Ecto neural progenitor cell (in vitro differentiated cells): ENCODE results near the gene CACNB4.
"Not testable (repeated sequence)": the region's sequence is repeated elsewhere in the genome, so short reads cannot be mapped to it uniquely, and the experiment has no call there.

Source experiments
- DNase-seq: peaks from one replicate; pipeline ENCODE4 v3.0.0-alpha.2; 2018; ENCODE audit warnings: low spot score

CACNB4 gene

DNA sequence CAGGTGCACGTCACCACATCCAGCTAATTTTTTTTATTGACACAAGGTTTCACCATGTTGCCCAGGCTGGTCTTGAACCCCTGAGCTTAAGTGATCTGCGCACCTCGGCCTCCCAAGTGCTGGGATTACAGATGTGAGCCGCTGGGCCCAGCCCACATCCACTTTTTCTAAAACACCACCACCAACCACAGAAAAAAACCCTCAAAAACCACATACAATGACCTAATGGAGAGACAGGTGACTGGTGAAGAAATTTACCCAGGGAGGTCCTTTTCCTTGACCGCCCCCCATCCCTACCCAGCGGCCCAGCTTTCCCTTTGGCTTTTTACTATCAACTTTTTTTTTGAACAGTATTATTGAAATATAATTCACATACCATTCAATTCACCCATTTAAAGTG lies 47.9 kb downstream of the CACNB4 start:
- no peak for DNase-seq

DNA sequence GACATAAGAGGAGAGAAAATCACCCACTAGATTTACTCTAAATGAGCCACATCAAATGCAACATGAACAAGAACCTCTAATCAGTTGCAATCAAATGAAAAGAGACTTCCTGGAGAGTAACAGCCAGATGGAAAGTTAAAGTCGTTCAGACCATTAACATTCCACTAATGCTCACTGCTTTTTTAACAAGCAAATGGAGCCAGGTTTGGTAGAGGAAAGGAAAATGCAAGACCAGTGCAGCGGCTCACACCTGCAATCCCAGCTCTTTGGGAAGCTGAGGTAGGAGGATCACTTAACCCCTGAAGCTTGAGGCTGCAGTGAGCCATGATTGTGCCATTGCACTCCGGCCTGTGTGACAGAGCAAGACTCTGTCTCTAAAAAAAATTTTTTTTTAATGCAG lies 48.5 kb downstream of the CACNB4 start:
- no peak for DNase-seq

- DNase-seq = no peak
Observed at GRCh38 chr2:152049541-152049940, 49.3 kb downstream of the CACNB4 start.

DNA sequence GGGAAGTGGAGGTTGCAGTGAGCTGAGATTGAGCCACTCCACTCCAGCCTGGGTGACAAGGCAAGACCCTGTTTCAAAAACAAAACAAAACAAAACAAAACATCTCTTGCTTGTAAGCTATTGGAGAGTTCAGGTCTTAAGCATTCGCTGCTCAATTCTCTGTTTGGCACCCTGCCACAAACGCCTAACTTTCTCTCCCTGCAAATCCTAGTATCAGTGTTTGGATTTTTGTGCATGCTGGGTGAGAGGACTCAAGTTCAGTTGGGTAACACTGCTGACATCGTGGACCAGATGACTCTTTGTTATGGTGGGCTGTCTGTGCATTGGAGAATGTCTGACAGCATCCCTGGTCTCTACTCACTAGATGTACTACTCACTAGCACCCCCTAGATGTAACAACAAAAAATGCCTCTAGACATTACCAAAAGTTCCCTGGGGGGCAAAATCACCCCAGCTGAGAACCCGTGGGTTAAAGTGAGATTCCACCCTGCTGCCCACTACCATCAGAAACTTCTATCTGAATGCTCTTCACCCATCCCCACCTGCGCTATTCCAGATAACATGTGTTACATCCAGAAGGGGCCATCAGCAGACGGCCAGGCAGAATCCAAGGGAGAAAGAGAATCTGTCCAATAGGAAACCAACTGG lies 50.9 kb downstream of the CACNB4 start:
- no peak for DNase-seq

DNA sequence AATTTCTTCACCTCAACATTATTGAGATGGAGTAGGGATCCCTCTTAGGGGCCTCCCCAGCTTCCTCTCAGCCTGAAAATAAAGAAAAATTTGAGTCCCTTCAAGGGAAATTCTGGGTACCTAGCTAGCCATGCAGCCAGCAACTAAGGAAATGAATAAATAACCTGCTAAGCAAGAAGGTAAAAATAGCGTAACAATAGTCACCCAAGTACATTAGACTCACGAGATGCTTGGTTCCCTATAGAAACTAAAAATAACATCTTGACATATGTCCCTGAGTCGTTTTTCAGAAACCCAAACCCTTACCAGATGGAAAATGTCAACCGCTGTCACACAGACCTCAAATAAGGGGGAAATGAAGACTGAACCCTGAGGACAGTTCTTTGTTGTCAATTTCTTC lies 51.9 kb downstream of the CACNB4 start:
- no peak for DNase-seq

- DNase-seq = peak; percentile 56
Observed at GRCh38 chr2:152042636-152043615, 55.9 kb downstream of the CACNB4 start.

DNA sequence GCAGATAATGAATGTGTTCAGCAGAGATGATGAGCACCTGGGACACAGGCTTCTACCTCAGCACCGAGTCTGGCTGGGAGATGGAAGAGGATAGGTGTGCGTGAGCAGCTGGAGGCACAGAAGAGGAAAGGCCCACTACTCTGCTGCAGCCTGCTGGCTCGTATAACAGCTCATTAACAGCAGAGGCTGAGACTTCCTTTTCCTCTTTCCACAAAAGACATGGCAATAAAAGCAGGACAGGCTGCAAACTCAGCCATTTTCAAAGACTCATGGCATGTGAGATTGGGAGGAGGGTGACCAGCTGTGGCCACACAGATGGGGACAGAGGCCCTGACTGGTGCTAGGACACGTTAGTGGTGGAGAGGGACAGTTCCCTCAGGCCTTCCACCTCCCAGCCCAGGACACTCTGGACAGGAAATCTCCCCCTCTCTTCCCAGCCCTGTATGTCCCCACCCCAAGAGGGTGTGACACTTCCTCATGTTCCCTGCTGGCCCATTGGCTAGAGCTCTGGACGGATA lies 60.3 kb downstream of the CACNB4 start:
- DNase-seq = no peak

DNA sequence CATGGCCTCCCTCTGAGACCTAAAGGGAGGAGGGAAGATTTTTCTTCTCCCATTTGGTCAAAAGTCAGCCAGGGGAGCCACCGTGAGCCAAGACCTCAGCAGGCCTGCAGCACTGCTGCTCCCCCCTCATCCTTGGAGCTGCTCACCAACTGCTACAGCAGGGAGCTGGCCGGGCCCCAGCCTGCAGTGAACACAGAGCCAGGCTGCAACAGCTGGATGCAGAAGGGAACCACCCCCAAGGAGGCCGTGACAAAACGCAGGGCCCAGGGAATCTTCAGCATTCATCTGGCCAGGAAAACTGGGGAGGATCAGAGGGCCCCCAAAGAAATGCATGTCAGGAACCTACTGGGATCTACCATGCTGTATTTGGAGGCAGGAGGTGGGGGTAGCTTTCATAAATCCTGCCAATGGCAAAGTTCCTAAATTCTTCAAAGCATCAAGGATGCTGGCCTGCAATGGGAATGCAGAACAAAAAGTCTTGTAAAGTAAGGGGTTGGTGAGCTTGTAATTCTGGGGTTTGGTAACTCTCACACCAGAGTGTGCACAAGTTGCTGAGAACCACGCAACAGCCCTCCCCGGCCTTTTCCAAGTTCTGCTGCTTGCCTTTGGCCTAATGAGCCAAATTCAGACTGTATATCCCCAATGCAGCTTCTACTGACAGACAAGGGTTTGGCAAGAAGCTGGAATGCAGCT lies 61.0 kb downstream of the CACNB4 start:
- DNase-seq = no peak

DNA sequence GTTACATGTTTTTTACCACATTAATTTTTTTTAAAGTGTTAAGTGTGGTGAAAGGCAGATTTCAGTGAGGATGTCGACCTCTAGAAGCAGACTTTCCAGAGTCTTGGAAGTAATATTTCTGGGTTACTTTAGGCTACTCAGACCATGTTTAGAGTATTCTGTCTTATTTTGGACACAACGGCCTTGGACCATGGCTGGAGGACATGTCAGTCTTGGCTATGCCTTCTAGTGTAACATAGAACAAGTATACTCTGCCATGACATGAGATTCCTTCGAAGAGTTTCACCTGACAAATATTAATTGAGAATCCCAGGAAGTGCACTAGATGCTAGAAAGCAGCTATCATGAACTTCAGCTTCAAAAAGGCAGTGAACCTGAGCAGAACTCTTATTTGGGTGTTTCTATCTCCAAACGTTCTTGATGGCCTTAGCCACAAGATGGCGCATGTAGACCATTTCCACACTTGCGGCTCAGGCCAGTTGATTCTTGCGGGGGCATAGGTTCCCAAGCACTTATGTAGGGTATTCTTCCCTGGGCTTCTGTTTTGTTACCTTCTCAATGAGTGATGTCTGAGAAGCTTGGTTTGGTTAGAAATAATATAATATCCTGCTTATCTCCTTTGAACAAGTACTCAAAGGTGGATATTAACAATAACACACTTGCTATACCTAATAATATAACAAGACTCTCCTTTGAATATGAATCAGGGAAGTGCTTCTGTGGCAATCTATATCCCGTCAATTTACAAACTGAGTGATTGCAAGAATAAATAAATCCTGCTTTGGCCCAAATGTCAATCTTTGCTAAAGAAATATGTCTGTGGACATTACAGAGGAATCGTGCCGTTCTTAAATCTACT lies 62.0 kb downstream of the CACNB4 start:
- peak; percentile 72 for DNase-seq

GRCh38 chr2:152034257-152034801 lies 64.5 kb downstream of the CACNB4 start:
- no peak for DNase-seq

DNA sequence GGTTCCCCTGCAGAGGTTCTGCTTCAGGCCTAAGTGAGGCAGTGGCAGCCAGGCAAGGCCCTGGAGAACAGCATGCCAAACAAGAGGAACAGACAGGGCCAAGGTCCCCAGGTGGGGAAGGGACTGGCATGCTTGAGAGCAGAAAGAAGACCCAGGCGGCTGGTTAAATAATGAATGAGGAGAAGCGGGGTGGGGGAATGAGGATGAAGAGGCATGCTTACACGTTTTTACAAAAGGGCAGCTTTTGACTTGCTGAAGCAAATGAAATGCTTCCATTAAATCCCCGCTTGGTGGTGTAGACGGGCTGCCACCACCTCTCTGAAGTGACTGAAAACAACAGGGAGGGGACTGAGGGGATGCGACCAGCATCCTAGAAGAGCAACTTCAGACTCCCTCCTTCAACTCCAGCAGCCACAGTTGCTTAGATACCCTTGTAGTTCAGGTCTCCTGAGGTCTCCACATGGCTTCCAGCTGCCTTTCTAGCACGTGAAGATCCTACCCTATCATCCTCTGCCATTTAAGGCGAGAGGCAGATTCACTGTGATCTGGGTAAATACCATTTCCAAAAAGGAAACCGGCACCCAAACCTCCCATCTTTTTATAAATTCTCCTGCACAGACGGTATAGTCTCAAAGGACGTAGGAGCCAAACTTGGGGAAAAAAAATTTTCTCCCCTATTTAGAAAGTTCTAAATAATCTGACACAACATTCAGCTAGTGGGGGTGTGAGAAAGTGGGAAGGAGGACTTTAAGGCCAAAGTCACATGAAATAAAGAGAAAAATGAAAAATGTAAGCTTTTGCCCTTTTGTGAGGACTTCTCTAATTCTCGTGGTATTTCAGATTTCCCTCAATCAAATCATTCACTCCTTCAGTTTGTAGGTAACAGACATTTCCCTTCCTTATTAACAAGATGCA lies 65.6 kb downstream of the CACNB4 start:
- no peak for DNase-seq

- DNase-seq = no peak
Observed at GRCh38 chr2:152031747-152032306, 67.0 kb downstream of the CACNB4 start.

DNA sequence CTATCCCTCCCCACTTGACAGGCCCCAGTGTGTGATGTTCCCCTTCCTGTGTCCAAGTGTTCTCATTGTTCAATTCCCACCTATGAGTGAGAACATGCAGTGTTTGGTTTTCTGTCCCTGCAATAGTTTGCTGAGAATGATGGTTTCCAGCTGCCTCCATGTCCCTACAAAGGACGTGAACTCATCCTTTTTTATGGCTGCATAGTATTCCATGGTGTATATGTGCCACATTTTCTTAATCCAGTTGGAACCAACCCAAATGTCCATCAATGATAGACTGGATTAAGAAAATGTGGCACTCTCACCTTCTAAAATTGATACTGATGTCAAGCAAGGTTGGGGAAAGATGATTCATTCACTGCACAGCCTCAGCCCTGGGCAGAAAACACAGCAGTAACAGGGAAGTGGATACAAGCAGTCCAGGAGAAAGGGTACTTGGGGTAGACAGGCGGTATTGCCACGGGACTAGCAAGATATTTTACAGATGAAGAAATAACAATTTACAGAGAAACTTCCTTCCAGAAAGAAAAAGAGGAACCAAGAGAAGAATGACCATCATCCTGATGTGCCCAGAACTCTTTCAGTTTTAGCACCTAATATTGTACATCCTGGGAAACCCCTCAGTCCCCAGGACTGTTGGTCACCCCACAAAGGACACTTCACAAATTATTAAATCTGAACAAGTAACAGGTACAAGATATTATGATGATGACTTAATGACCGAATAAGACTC lies 68.1 kb downstream of the CACNB4 start:
- not testable (repeated sequence) for DNase-seq

- DNase-seq = no peak
Observed at GRCh38 chr2:152028182-152028862, 70.5 kb downstream of the CACNB4 start.

DNA sequence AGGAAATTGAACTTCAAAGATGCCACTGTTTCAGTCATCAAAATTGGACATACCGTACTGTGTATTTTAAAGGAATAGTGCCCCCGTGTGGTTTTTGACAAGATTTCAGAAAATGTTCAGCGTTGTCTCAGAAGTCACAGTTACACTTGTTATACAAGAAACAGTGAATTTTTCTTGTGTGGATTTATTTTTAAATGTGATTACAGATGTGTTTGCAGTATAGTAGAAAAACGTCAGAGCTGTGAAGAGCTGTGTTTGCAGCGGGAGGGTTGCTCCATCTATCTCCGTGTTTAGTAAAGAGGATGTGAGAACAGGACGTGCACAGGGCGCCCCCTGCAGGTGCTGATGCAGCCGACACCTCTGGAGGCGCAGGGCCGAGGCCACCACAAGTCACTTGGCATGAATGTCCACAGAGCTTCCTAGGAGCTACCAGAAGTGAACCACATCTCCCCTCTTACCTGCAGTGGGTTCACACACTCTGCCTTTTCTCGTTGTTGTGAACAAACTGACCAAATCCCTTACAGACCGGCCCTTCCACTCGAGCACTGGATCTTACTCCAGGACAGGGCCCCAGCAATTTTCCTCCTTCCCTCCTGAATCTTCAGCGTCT lies 73.1 kb downstream of the CACNB4 start:
- peak; percentile 89 for DNase-seq

DNA sequence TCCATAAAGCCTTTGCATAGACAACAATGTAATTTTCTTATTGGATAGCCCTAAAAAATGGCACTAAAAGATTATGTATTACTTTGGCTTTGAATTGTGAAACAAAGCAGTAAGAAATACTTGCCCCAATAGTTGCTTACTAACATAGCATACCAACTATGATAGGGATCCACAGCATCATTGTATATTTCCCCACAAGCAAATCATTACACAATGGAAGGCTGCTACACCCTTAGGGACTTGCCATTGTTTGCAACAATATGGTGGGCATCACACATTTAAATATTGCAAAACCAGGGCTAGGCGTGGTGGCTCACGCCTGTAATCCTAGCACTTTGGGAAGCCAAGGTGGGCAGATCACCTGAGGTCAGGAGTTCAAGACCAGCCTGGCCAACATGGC lies 74.4 kb downstream of the CACNB4 start:
- DNase-seq = no peak

DNA sequence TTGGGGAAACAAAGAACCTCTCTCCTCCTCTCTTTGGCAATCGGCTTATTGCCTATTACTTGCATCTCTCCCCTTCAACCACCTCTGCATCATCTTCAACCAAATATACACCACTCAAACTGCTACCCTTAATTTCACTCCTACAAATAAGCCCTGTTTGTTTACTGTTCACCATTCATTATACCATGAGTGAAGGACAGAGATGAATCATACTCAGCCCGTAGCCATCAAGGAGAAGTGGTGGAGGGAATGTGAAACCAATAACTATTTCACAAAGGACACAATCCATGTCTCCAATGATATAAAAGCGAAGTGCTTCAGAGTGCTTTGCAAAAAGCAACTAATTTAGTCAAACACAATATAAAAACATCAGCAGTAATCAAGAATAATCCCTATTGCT lies 76.8 kb downstream of the CACNB4 start:
- DNase-seq = no peak

- not testable (repeated sequence) for DNase-seq
Observed at GRCh38 chr2:152021001-152021400, 77.8 kb downstream of the CACNB4 start.
